ENCODE data around the gene CFAP65.

Gene CFAP65

GRCh38 chr2:219032051-219032745 is 9.1 kb downstream of the CFAP65 start:
- no peak for DNase-seq (ENCODE audit: insufficient read length, low spot score)
- FAIRE-seq: no peak

- FAIRE-seq (no peak), DNase-seq (ENCODE audit: insufficient read length, low spot score) (no peak)
These were observed 10.1 kb downstream of the CFAP65 start for GRCh38 chr2:219031005-219031738.

- no peak for FAIRE-seq
- no peak for DNase-seq (ENCODE audit: insufficient read length, low spot score)
These were observed 11.0 kb downstream of the CFAP65 start for GRCh38 chr2:219030177-219030940.

GRCh38 chr2:219029829-219030165 is 11.5 kb downstream of the CFAP65 start:
- FAIRE-seq (peak; percentile 42), DNase-seq (ENCODE audit: insufficient read length, low spot score) (peak; percentile 86)

GRCh38 chr2:219028996-219029828 is 12.1 kb downstream of the CFAP65 start:
- DNase-seq (ENCODE audit: insufficient read length, low spot score): no peak
- no peak for FAIRE-seq

GRCh38 chr2:219028141-219028540 is 13.2 kb downstream of the CFAP65 start:
- DNase-seq (ENCODE audit: insufficient read length, low spot score) (no peak), FAIRE-seq (no peak)

GRCh38 chr2:219027511-219028055 is 13.7 kb downstream of the CFAP65 start:
- DNase-seq (ENCODE audit: insufficient read length, low spot score): no peak

GRCh38 chr2:219026946-219027345 is 14.4 kb downstream of the CFAP65 start:
- FAIRE-seq (no peak), DNase-seq (ENCODE audit: insufficient read length, low spot score) (no peak)

More at GRCh38 chr2:219027511-219028055, 13.7 kb downstream of the CFAP65 start:
- no peak for FAIRE-seq

GRCh38 chr2:219025637-219026585 is 15.4 kb downstream of the CFAP65 start:
- FAIRE-seq (no peak), DNase-seq (ENCODE audit: insufficient read length, low spot score) (no peak)

GRCh38 chr2:219024059-219024458 is 17.3 kb downstream of the CFAP65 start:
- DNase-seq (ENCODE audit: insufficient read length, low spot score) (no peak), FAIRE-seq (no peak)

GRCh38 chr2:219023045-219023605 is 18.2 kb downstream of the CFAP65 start:
- DNase-seq (ENCODE audit: insufficient read length, low spot score) (no peak), FAIRE-seq (no peak)

GRCh38 chr2:219022616-219023015 is 18.7 kb downstream of the CFAP65 start:
- FAIRE-seq: no peak

GRCh38 chr2:219022041-219022440 is 19.3 kb downstream of the CFAP65 start:
- no peak for FAIRE-seq
- DNase-seq (ENCODE audit: insufficient read length, low spot score): no peak

More at GRCh38 chr2:219022616-219023015, 18.7 kb downstream of the CFAP65 start:
- no peak for DNase-seq (ENCODE audit: insufficient read length, low spot score)

GRCh38 chr2:219021591-219021990 is 19.7 kb downstream of the CFAP65 start:
- DNase-seq (ENCODE audit: insufficient read length, low spot score) (no peak), FAIRE-seq (no peak)

GRCh38 chr2:219020604-219021365 is 20.5 kb downstream of the CFAP65 start:
- no peak for DNase-seq (ENCODE audit: insufficient read length, low spot score)
- no peak for FAIRE-seq

GRCh38 chr2:219019436-219019835 is 21.9 kb downstream of the CFAP65 start:
- no peak for DNase-seq (ENCODE audit: insufficient read length, low spot score)
- no peak for FAIRE-seq

- FAIRE-seq (no peak), DNase-seq (ENCODE audit: insufficient read length, low spot score) (no peak)
These were observed 22.6 kb downstream of the CFAP65 start for GRCh38 chr2:219018726-219019125.

GRCh38 chr2:219018286-219018685 is 23.0 kb downstream of the CFAP65 start:
- FAIRE-seq: no peak
- DNase-seq (ENCODE audit: insufficient read length, low spot score): no peak
